Colon (tissue), 2 donors: Measurements from ENCODE around the gene NAGPA.
"Not testable (repeated sequence)": the region's sequence is repeated elsewhere in the genome, so short reads cannot be mapped to it uniquely, and the experiment has no call there.

Source experiments
- FAIRE-seq: peaks from 2 replicates; lab custom pipeline; 2012; peaks lifted over from hg19 to GRCh38; lab: Jason Lieb, UNC
- donor health status: control.
- donor health status: control.

NAGPA gene

GRCh38 chr16:5033256-5034166 lies at the start of gene NAGPA:
NAGPA (minus strand) TSS chr16:5033935; CDS start chr16:5033914, 21 bp downstream.
- FAIRE-seq: no peak

- FAIRE-seq: not testable (repeated sequence)
Measured at GRCh38 chr16:5080996-5081395, 47.3 kb upstream of the NAGPA start.

- FAIRE-seq: not testable (repeated sequence)
Measured at GRCh38 chr16:5080461-5080860, 46.7 kb upstream of the NAGPA start.

GRCh38 chr16:5078626-5079025 lies 44.9 kb upstream of the NAGPA start:
- no peak for FAIRE-seq

GRCh38 chr16:5077304-5077703 lies 43.6 kb upstream of the NAGPA start:
- FAIRE-seq: no peak

- no peak for FAIRE-seq
Measured at GRCh38 chr16:5075637-5076036, 41.9 kb upstream of the NAGPA start.

- not testable (repeated sequence) for FAIRE-seq
Measured at GRCh38 chr16:5073771-5074170, 40.0 kb upstream of the NAGPA start.

- FAIRE-seq: no peak
Measured at GRCh38 chr16:5073279-5073629, 39.5 kb upstream of the NAGPA start.

- FAIRE-seq: no peak
Measured at GRCh38 chr16:5072334-5073278, 38.9 kb upstream of the NAGPA start.

GRCh38 chr16:5071681-5072333 lies 38.1 kb upstream of the NAGPA start, which contains the start of gene ALG1:
ALG1 (plus strand) TSS chr16:5071843; CDS start chr16:5071850, 7 bp downstream.
- no peak for FAIRE-seq

- FAIRE-seq: no peak
Measured at GRCh38 chr16:5071341-5071680, 37.6 kb upstream of the NAGPA start.

- no peak for FAIRE-seq
Measured at GRCh38 chr16:5070431-5071186, 36.9 kb upstream of the NAGPA start.

GRCh38 chr16:5069854-5070253 lies 36.1 kb upstream of the NAGPA start:
- FAIRE-seq: no peak

- FAIRE-seq: no peak
Measured at GRCh38 chr16:5069048-5069447, 35.3 kb upstream of the NAGPA start.

GRCh38 chr16:5066511-5066910 lies 32.8 kb upstream of the NAGPA start:
- no peak for FAIRE-seq

- FAIRE-seq: no peak
Measured at GRCh38 chr16:5065813-5066212, 32.1 kb upstream of the NAGPA start, which contains the start of gene C16orf89. C16orf89 (minus strand) TSS chr16:5065956; CDS start chr16:5065908, 48 bp downstream.

GRCh38 chr16:5065326-5065725 lies 31.6 kb upstream of the NAGPA start:
- FAIRE-seq: no peak

GRCh38 chr16:5064915-5065314 lies 31.2 kb upstream of the NAGPA start:
- no peak for FAIRE-seq

GRCh38 chr16:5062790-5063765 lies 29.3 kb upstream of the NAGPA start:
- no peak for FAIRE-seq

- FAIRE-seq: no peak
Measured at GRCh38 chr16:5062051-5062450, 28.3 kb upstream of the NAGPA start.
